Natural killer cell (primary cell): ENCODE results near the gene NATD1. TPM values are rescaled to one million over a fixed set of nuclear protein-coding genes. Genes with fewer than 3 reads are reported as not detected.

Experiments
- ATAC-seq, 3 donors: fragments of 150-1000 bp in 2 of 3; fragments of 200-7000 bp in 1 of 3; cut with Tn5 transposase; 1 replicate in 1 of 3; 2 replicates in 2 of 3; pipeline ENCODE4 v1.10.0; 2021; ENCODE audit warnings: mild to moderate bottlenecking in 2 of 3, moderate library complexity in 2 of 3
- DNase-seq, 2 donors: peaks; one replicate each; pipeline versions ENCODE4 v3.0.0 to v3.0.0-alpha.2; 2013 to 2021; ENCODE audit warnings: mixed read lengths in 1 of 2
- H3K27ac ChIP-seq: one replicate; pipeline ENCODE4 v1.5.1; 2013; ENCODE audit warnings: mild to moderate bottlenecking, low read length
- H3K27me3 ChIP-seq: one replicate; pipeline ENCODE4 v1.6.1; 2013; ENCODE audit warnings: low read length; ENCODE audit not compliant: control insufficient read depth, insufficient read depth
- H3K36me3 ChIP-seq: one replicate; pipeline ENCODE4 v1.6.1; 2013; ENCODE audit warnings: low read length; ENCODE audit not compliant: control insufficient read depth, insufficient read depth
- H3K4me1 ChIP-seq: one replicate; pipeline ENCODE4 v1.6.1; 2013; ENCODE audit warnings: low read length; ENCODE audit not compliant: control insufficient read depth, insufficient read depth
- H3K4me3 ChIP-seq: one replicate; pipeline ENCODE4 v1.5.1; 2013; ENCODE audit warnings: low read length
- H3K9me3 ChIP-seq: one replicate; pipeline ENCODE4 v1.6.1; 2013; ENCODE audit warnings: low read length; ENCODE audit not compliant: control insufficient read depth, insufficient read depth
- H3K27ac Mint-ChIP-seq, 2 donors: one replicate each; pipeline ENCODE4 v1.8.0; 2022; ENCODE audit warnings: mild to moderate bottlenecking in 2 of 2, mixed read lengths in 2 of 2, moderate library complexity in 1 of 2
- H3K27me3 Mint-ChIP-seq, 2 donors: one replicate each; pipeline ENCODE4 v1.8.0; 2022; ENCODE audit warnings: low read depth in 2 of 2, mixed read lengths in 2 of 2
- H3K36me3 Mint-ChIP-seq: one replicate; pipeline ENCODE4 v1.8.0; 2022; ENCODE audit warnings: mixed read lengths
- H3K4me1 Mint-ChIP-seq, 2 donors: one replicate each; pipeline ENCODE4 v1.8.0; 2022; ENCODE audit warnings: mixed read lengths in 2 of 2
- H3K4me3 Mint-ChIP-seq: one replicate; pipeline ENCODE4 v1.8.0; 2022; ENCODE audit warnings: mild to moderate bottlenecking, moderate library complexity, mixed read lengths
- H3K9me3 Mint-ChIP-seq, 2 donors: one replicate each; pipeline ENCODE4 v1.8.0; 2022; ENCODE audit warnings: mixed read lengths in 2 of 2
- CTCF ChIP-seq: fragments of 200-600 bp; IDR thresholded peaks from one replicate; pipeline ENCODE4 v1.8.0; 2022; ENCODE audit warnings: antibody characterized with exemption
- WGBS: methylation state at CpG from one replicate; pipeline ENCODE4 v1.1.7; 2013; ENCODE audit warnings: missing lambda C conversion rate; ENCODE audit not compliant: insufficient coverage; 5-methylcytosine and 5-hydroxymethylcytosine counted together
- intact Hi-C: fragments of 100-400 bp; cut with micrococcal nuclease; formaldehyde crosslinking; loops from one replicate; pipeline ENCODE4 v1.14.2; 2022
- total RNA-seq, 4 donors: library from RNA; stranded (reverse); fragments of 120-200 nt in 1 of 4; gene quantifications; one replicate each; pipeline versions ENCODE4 v1.2.3 to v1.2.4, GENCODE V29; 2013 to 2022

NATD1 gene
- total RNA-seq, 3 donors from 2014 or later (not counting 1 experiment from before 2014, with no cell fraction given), result 10.9 to 16.3 (median 14.1) TPM

GRCh38 chr17:21285164-21286065 is 32.2 kb upstream of the NATD1 start:
- Histone ChIP-seq H3K27me3 (no peaks in the 10 kb centered on the region), H3K9me3 (no peaks in the 10 kb centered on the region), H3K4me3 (peak overlapping the region; percentile 88), H3K27ac (peak overlapping the region; percentile 97), H3K4me1 (peaks cover 68% of the 10 kb centered on the region), H3K36me3 (no peaks in the 10 kb centered on the region)
- H3K27me3 Mint-ChIP-seq, result no peaks in the 10 kb centered on the region
- WGBS, result 6% methylated on average over 16 of the region's 16 CpGs
- intact Hi-C loops, result loop anchor here (2.0 to 5.0 kb wide), 4 partner anchors 17 to 172 kb away; partner anchors contain the start of gene DHRS7B
- no peak for ATAC-seq
- no peak for TF ChIP-seq CTCF
- H3K4me3 Mint-ChIP-seq, result peak overlapping the region; percentile 96
- H3K27ac Mint-ChIP-seq, result peak overlapping the region; percentile 96 to 99
- no peaks in the 10 kb centered on the region for H3K36me3 Mint-ChIP-seq
- DNase-seq, result peak in 1 of 2 donors; percentile 37
- no peaks in the 10 kb centered on the region for H3K9me3 Mint-ChIP-seq
- peaks cover 41 to 66% of the 10 kb centered on the region in 2 donors for H3K4me1 Mint-ChIP-seq

DNA sequence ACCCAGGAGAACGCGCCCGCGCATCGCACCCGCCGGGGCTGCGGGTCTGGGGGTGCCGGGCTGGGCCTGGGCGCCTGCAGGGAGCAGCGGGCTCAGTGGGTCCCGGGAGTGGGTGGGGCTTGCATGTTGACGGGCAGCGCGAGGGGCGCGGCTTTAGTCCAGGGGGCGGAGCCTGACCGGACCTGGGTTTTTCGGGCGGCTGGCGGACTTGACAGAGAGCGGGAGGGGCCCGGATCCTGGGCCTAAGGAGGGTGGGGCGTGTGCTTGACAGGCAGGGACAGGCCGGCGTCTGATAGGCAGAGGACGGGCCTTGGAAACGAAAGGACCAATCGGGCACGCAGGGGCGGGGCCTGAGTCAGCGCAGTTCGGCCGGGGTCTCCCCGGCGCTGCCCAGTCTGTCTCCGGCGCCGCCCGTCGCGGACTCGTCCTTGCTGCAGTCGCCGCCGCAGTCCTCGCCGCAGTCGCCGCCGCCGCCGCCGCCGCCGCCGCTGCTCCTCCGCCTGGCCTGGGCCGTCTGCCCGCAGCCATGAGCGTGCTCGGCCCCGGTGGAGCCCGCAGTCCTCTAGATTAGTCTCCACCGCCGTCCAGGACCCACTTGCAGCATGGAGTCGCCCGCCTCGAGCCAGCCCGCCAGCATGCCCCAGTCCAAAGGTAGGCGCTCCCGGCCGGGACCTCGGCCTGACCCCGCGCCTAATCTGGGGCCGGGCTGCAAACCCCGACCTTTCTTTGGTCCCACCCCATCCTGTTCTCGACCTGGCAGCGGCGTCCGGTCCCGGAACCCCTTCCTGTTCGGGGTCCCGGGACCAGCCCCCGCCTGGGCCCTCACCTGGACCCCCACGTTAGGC is 31.3 kb upstream of the NATD1 start, which contains the start of gene MAP2K3:
Gene MAP2K3, plus strand, starts transcription at position 393 of the 845 bp plus-strand sequence. Its CDS starts 210 bp downstream, at position 603.
- no peaks in the 10 kb centered on the region for H3K27me3 ChIP-seq
- peak; percentile 96 to 98 for DNase-seq
- Mint-ChIP-seq H3K36me3 (no peaks in the 10 kb centered on the region), H3K4me1 (peaks cover 49 to 74% of the 10 kb centered on the region in 2 donors), H3K4me3 (peak within 1 kb of the TSS; percentile 96), H3K9me3 (no peaks in the 10 kb centered on the region), H3K27ac (peak within 1 kb of the TSS; percentile 96 to 99), H3K27me3 (no peaks in the 10 kb centered on the region)
- H3K4me3 ChIP-seq, result peak within 1 kb of the TSS; percentile 88
- no peaks in the 10 kb centered on the region for H3K36me3 ChIP-seq
- peak within 1 kb of the TSS; percentile 97 for H3K27ac ChIP-seq
- under 1% methylated on average over 88 of the region's 88 CpGs for WGBS
- TF ChIP-seq CTCF, result no peak
- intact Hi-C loops, result loop anchor here (1.0 to 5.0 kb wide), 4 partner anchors 16 to 173 kb away; partner anchors contain the start of gene TMEM11
- H3K4me1 ChIP-seq, result peaks cover 69% of the 10 kb centered on the region
- peak; percentile 64 to 86 (median 74) for ATAC-seq
- H3K9me3 ChIP-seq, result no peaks in the 10 kb centered on the region

DNA sequence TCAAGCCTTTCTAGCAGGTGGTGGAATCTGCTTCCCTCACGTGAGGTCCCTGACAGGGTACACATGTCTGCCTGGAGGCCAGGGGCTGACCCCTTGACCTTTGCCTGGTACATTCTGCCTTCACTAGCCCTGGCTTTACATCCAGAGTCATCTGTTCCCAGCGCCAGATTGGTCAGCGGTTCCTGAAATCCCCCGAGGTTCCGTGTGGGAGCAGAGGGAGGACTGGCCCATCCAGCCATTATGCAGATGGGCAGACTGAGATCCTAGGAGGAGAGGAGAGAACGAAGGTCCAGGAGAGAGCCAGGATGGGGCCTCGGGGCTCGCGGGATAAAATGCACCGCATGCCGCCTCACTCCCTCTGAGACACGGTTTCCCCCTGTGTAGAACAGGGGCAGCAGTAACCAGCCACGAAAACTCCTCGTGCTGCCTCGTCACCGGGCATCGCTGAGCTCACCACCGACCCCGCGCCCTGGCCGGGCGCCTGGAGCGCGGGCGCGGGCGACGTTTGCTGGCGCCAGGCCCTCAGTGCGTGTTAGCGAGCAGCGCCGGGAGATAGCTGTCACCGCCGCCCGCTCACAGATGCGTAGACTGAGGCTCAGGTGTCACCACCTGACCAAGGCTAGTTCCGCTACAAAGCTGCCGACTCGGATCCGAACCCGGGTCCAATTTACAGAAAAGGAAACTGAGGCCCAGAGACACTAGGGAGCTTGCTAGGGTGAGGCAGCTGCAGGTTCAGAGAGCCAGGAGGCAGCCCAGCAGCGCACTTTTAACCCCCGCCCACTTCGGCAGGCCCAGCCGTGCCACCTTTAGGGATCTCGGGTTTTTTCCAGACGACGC is 30.5 kb upstream of the NATD1 start:
- Histone ChIP-seq H3K9me3 (no peaks in the 10 kb centered on the region), H3K4me3 (peak overlapping the region; percentile 88), H3K27me3 (no peaks in the 10 kb centered on the region), H3K27ac (peak overlapping the region; percentile 75), H3K36me3 (no peaks in the 10 kb centered on the region), H3K4me1 (peaks cover 64% of the 10 kb centered on the region)
- no peak for TF ChIP-seq CTCF
- H3K27me3 Mint-ChIP-seq, result no peaks in the 10 kb centered on the region
- H3K9me3 Mint-ChIP-seq, result no peaks in the 10 kb centered on the region
- peak overlapping the region; percentile 96 for H3K4me3 Mint-ChIP-seq
- DNase-seq (no peak), ATAC-seq (peak in 2 of 3 donors; percentile 2 to 5)
- intact Hi-C loops, result loop anchor here (1.0 to 2.0 kb wide), 2 partner anchors 15 to 69 kb away; partner anchors contain the start of gene TMEM11
- H3K4me1 Mint-ChIP-seq, result peaks cover 45 to 72% of the 10 kb centered on the region in 2 donors
- H3K36me3 Mint-ChIP-seq, result no peaks in the 10 kb centered on the region
- H3K27ac Mint-ChIP-seq, result peak overlapping the region; percentile 96 to 99
- WGBS, result 23% methylated on average over 49 of the region's 49 CpGs
